MM.1S (cell line): Measurements from ENCODE around the gene SREBF1.

Source experiments
- CTCF ChIP-seq: fragments of 300-600 bp; sonication (generic); IDR thresholded peaks from 2 replicates; pipeline ENCODE4 v1.5.1; 2016; ENCODE audit warnings: antibody characterized with exemption, low read length, mixed read lengths
- EZH2 ChIP-seq: fragments of 300-600 bp; sonication (generic); optimal IDR thresholded peaks from 2 replicates; pipeline ENCODE3; 2017; ENCODE audit warnings: low read depth, mild to moderate bottlenecking, antibody characterized with exemption, low read length, mixed read lengths
- EZH2phosphoT487 ChIP-seq: fragments of 300-600 bp; sonication (generic); IDR thresholded peaks from 2 replicates; pipeline ENCODE4 v1.6.1; 2018; ENCODE audit warnings: antibody characterized with exemption, low read length

DNA sequence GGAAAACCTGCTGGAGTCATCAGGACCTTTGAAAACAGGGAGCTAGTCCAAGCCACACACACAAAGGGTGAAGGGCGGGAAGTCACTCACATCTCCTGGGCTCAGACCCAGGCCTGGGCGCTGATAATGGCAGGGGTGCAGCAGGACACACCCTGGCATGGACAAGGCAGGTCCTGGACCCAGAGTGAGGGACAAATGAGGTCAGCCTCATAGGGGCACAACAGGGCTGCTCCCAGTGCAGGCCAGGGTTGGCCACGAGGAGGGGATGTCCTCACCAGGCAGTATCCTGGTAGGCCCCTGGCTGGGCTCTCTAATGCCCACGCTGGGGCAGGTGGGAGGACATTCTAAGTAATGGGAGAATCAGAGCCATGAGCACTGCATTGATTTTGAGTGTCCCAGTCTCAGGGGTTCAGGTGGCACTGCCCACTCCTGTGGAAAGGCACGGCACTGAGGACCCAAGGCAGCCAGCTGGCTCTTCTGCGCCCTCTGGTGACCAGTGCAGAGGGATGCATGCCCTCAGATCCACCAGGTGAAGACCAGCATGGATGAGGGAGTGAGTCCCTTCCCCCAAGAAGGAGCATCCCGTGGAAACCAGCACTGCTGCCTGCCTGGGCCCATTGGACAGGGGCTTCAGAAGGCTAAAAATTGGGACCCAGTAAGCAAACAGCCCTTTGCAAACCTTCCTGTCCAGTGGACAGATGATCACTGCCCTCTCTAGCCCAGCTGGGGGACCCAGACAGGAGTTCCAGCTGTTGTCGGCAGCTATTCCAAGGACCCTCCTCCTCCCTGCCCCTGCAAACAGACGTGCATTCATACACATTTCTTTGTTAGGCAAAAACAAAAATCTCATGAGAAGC lies 23.4 kb upstream of the SREBF1 start:
- TF ChIP-seq CTCF, result peak; percentile 97
- no peak for TF ChIP-seq EZH2phosphoT487
- TF ChIP-seq EZH2, result no peak
